Measurements from ENCODE around the gene ENTPD7. TPM values are rescaled to one million over a fixed set of nuclear protein-coding genes. Genes with fewer than 3 reads are reported as not detected.

Gene ENTPD7
- total and polyA plus RNA-seq, 9 of the 15 experiments (the other 6 are each of a cell fraction or from before 2014, with no cell fraction given), result 1.4 to 13.9 (median 8.5) TPM

DNA sequence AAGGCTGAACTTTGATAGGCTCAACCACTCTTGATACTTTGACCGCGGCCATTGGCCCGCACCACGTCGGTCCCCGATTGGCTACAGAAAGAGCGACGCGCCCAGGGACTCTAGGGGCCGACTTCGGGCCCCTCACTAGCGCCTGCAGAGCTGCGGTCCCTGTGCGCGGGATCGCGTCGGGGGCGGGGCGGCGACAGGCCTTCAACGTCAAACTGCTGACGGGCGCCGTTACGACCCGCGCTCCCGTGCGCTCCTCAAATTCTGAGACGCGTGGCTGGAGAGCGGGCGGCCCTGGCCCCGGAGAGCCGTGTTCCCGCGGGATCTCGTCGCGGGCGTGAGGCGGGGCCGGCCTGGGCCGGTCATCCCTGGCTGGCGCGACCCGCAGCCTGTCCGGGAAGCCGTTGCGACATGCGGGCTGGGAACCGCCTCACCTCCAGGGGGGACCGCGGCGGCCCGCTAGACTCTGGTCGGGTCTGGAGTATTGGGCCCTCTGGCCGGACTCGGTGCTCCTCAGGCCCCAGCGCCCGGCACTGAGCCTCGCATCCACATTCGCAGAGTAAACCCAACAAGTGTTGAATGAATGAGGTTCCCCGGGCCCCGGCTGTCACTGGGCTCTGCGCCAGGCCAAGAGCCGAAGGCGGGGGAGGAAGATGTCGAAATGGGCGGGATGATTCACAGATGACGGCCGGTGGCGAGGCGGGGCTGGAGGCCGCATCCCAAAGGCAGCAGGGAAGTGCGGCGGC lies 38.4 kb upstream of the ENTPD7 start (continued):
- TF ChIP-seq PPARD (CRISPR knock-in tag; IDR thresholded peaks at IDR 0.05) (no peak), FOXA1 (IDR thresholded peaks at IDR 0.05; ENCODE audit: borderline replicate concordance) (no peak), NFRKB (IDR thresholded peaks at IDR 0.05; ENCODE audit: low read depth) (no peak), PRPF4 (IDR thresholded peaks at IDR 0.05; ENCODE audit: insufficient read depth, low read depth, low read length, poor library complexity, severe bottlenecking) (no peak), ZNF175 (CRISPR knock-in tag; IDR thresholded peaks at IDR 0.05; ENCODE audit: low read depth) (no peak), CC2D1A (IDR thresholded peaks at IDR 0.05) (no peak), SMC3 (conservative IDR thresholded peaks at IDR 0.05; ENCODE audit: insufficient read depth, low read depth, low read length) (no peak), FIP1L1 (IDR thresholded peaks at IDR 0.05; ENCODE audit: low read depth, low read length, poor library complexity, severe bottlenecking) (peak; percentile 3), ZNF764 (CRISPR knock-in tag; IDR thresholded peaks at IDR 0.05; ENCODE audit: low read depth) (no peak), NR2C1 (IDR thresholded peaks at IDR 0.05) (no peak), NR2C1 (tag; IDR thresholded peaks at IDR 0.05) (no peak), MIER1 (IDR thresholded peaks at IDR 0.05; ENCODE audit: low read depth) (no peak), PHB2 (IDR thresholded peaks at IDR 0.05; ENCODE audit: low read depth) (no peak), FOXJ2 (tag; IDR thresholded peaks at IDR 0.05) (no peak), POU5F1 (IDR thresholded peaks at IDR 0.05; ENCODE audit: borderline replicate concordance, low read depth, low read length, partially characterized antibody) (no peak), NELFE (IDR thresholded peaks at IDR 0.05; ENCODE audit: insufficient read depth, insufficient read length) (no peak), NR3C1 (CRISPR knock-in tag; IDR thresholded peaks at IDR 0.05) (0 out of 2 replicates have a peak, but pooled peaks have one; percentile 79), CSDE1 (IDR thresholded peaks at IDR 0.05) (no peak), MCM5 (IDR thresholded peaks at IDR 0.05; ENCODE audit: low read depth) (no peak), MEIS2 (IDR thresholded peaks at IDR 0.05; ENCODE audit: partially characterized antibody) (peak; percentile 47), PYGO2 (tag; IDR thresholded peaks at IDR 0.05) (no peak), ATF1 (CRISPR knock-in tag; IDR thresholded peaks at IDR 0.05) (no peak; the same call in 1 of the 2 replicates), ATF1 (tag; IDR thresholded peaks at IDR 0.05) (peak; percentile 93)
- TF ChIP-seq, protein P1, sequence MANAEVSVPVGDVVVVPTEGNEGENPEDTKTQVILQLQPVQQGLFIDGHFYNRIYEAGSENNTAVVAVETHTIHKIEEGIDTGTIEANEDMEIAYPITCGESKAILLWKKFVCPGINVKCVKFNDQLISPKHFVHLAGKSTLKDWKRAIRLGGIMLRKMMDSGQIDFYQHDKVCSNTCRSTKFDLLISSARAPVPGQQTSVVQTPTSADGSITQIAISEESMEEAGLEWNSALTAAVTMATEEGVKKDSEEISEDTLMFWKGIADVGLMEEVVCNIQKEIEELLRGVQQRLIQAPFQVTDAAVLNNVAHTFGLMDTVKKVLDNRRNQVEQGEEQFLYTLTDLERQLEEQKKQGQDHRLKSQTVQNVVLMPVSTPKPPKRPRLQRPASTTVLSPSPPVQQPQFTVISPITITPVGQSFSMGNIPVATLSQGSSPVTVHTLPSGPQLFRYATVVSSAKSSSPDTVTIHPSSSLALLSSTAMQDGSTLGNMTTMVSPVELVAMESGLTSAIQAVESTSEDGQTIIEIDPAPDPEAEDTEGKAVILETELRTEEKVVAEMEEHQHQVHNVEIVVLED (CRISPR knock-in tag; IDR thresholded peaks at IDR 0.05), result peak; percentile 56; the same call in 1 of the 2 replicates
- TF ChIP-seq, protein P2, sequence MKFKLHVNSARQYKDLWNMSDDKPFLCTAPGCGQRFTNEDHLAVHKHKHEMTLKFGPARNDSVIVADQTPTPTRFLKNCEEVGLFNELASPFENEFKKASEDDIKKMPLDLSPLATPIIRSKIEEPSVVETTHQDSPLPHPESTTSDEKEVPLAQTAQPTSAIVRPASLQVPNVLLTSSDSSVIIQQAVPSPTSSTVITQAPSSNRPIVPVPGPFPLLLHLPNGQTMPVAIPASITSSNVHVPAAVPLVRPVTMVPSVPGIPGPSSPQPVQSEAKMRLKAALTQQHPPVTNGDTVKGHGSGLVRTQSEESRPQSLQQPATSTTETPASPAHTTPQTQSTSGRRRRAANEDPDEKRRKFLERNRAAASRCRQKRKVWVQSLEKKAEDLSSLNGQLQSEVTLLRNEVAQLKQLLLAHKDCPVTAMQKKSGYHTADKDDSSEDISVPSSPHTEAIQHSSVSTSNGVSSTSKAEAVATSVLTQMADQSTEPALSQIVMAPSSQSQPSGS (CRISPR knock-in tag; IDR thresholded peaks at IDR 0.05), result 0 out of 2 replicates have a peak, but pooled peaks have one; percentile 46
- TF ChIP-seq, protein P3, sequence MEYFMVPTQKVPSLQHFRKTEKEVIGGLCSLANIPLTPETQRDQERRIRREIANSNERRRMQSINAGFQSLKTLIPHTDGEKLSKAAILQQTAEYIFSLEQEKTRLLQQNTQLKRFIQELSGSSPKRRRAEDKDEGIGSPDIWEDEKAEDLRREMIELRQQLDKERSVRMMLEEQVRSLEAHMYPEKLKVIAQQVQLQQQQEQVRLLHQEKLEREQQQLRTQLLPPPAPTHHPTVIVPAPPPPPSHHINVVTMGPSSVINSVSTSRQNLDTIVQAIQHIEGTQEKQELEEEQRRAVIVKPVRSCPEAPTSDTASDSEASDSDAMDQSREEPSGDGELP (CRISPR knock-in tag; IDR thresholded peaks at IDR 0.05; ENCODE audit: borderline replicate concordance), result peak; percentile 84
